Subcutaneous adipose tissue (tissue), 4 donors: Measurements from ENCODE around the gene CARD14. TPM values are rescaled to one million over a fixed set of nuclear protein-coding genes. Genes with fewer than 3 reads are reported as not detected.

Experiments used
- CTCF ChIP-seq: fragments of 450-650 bp; IDR thresholded peaks from one replicate; pipeline ENCODE4 v1.5.1; 2016; ENCODE audit warnings: low read depth, mild to moderate bottlenecking, control low read depth, antibody characterized with exemption, moderate library complexity
- total RNA-seq, 4 donors: library from RNA; depleted of rRNA; stranded (reverse); fragments of >200 nt; gene quantifications; one replicate each; pipeline ENCODE4 v1.1.0, GENCODE V29; 2016

CARD14 gene
- total RNA-seq, 4 donors from 2014 or later, result 0.34 to 1.3 TPM; not detected in 2

GRCh38 chr17:80223142-80223815 lies 53.4 kb downstream of the CARD14 start:
- TF ChIP-seq CTCF, result no peak

- TF ChIP-seq CTCF, result no peak
These were observed 54.1 kb downstream of the CARD14 start for GRCh38 chr17:80223838-80224497.

- TF ChIP-seq CTCF, result no peak
These were observed 54.9 kb downstream of the CARD14 start for GRCh38 chr17:80224683-80225082.

GRCh38 chr17:80225230-80225629 lies 55.4 kb downstream of the CARD14 start:
- no peak for TF ChIP-seq CTCF

- no peak for TF ChIP-seq CTCF
These were observed 57.3 kb downstream of the CARD14 start for GRCh38 chr17:80227156-80227555.

GRCh38 chr17:80227666-80228065 lies 57.8 kb downstream of the CARD14 start:
- no peak for TF ChIP-seq CTCF

GRCh38 chr17:80228477-80228876 lies 58.6 kb downstream of the CARD14 start:
- no peak for TF ChIP-seq CTCF
